ENCODE results near the gene SCAPER.

GRCh38 chr15:76533060-76533820 is 371.9 kb downstream of the SCAPER start:
- TF ChIP-seq CTCF (conservative IDR thresholded peaks at IDR 0.05; ENCODE audit: low read depth, low read length): no peak
- TF ChIP-seq RFX5 (IDR thresholded peaks at IDR 0.05; ENCODE audit: low read depth, low read length): no peak
- no peak for TF ChIP-seq POLR2A (IDR thresholded peaks at IDR 0.05; ENCODE audit: low read depth, low read length)
- no peak for TF ChIP-seq RCOR1 (IDR thresholded peaks at IDR 0.05; ENCODE audit: insufficient replicate concordance, low read length)
